ENCODE results near the gene GABPA. TPM values are rescaled to one million over a fixed set of nuclear protein-coding genes. Genes with fewer than 3 reads are reported as not detected.
"Not testable (repeated sequence)": the region's sequence is repeated elsewhere in the genome, so short reads cannot be mapped to it uniquely, and the experiment has no call there.

Gene GABPA
- polyA plus RNA-seq, 1 donor (not counting 4 experiments of a cell fraction or from before 2014, with no cell fraction given): 16.3 TPM

- H3K4me1 ChIP-seq (ENCODE audit: control insufficient read depth, extremely low read depth, insufficient read depth, low read length): no peaks in the 10 kb centered on the region
- FAIRE-seq (no peak), DNase-seq (ENCODE audit: low read depth, low spot score) (no peak)
- H2AFZ ChIP-seq (ENCODE audit: control insufficient read depth, low read length): no peak overlapping the region
- dilution Hi-C loops (cut with MboI; ENCODE audit: extremely low pct_ligation_motif_present, low sequenced_read_pairs): no loop called here
- H4K20me1 ChIP-seq (ENCODE audit: control insufficient read depth, extremely low read depth, insufficient read depth, low read length): no peaks in the 10 kb centered on the region
- no peaks in the 10 kb centered on the region for H3K36me3 ChIP-seq (ENCODE audit: control insufficient read depth in 2 of 2, extremely low read depth in 1 of 2, insufficient read depth in 2 of 2, low read length in 2 of 2)
- H3K27ac ChIP-seq (ENCODE audit: control insufficient read depth, insufficient read depth, low read length): no peak overlapping the region
- H3K79me2 ChIP-seq (ENCODE audit: control insufficient read depth, insufficient read depth, low read length): no peaks in the 10 kb centered on the region
- no peak overlapping the region for H3K4me3 ChIP-seq (ENCODE audit: control insufficient read depth in 2 of 3, extremely low read depth in 1 of 3, insufficient read depth in 2 of 3, low read depth in 1 of 3, low read length in 3 of 3)
- no peaks in the 10 kb centered on the region for H3K9me3 ChIP-seq (ENCODE audit: control insufficient read depth, low read depth, low read length)
- H3K4me2 ChIP-seq (ENCODE audit: control insufficient read depth, extremely low read depth, insufficient read depth, low read depth, low read length): no peak overlapping the region
- TF ChIP-seq, protein P1, sequence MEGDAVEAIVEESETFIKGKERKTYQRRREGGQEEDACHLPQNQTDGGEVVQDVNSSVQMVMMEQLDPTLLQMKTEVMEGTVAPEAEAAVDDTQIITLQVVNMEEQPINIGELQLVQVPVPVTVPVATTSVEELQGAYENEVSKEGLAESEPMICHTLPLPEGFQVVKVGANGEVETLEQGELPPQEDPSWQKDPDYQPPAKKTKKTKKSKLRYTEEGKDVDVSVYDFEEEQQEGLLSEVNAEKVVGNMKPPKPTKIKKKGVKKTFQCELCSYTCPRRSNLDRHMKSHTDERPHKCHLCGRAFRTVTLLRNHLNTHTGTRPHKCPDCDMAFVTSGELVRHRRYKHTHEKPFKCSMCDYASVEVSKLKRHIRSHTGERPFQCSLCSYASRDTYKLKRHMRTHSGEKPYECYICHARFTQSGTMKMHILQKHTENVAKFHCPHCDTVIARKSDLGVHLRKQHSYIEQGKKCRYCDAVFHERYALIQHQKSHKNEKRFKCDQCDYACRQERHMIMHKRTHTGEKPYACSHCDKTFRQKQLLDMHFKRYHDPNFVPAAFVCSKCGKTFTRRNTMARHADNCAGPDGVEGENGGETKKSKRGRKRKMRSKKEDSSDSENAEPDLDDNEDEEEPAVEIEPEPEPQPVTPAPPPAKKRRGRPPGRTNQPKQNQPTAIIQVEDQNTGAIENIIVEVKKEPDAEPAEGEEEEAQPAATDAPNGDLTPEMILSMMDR (optimal IDR thresholded peaks at IDR 0.05 in 1 of 3, IDR thresholded peaks at IDR 0.05 in 1 of 3, conservative IDR thresholded peaks at IDR 0.05 in 1 of 3; ENCODE audit: extremely low read depth in 1 of 3, insufficient read depth in 2 of 3, low read length in 3 of 3): no peak
- no peak for TF ChIP-seq EZH2 (IDR thresholded peaks at IDR 0.05; ENCODE audit: low read length)
- H3K9me1 ChIP-seq (ENCODE audit: control insufficient read depth, extremely low read depth, insufficient read depth, low read length): no peaks in the 10 kb centered on the region
- H3K27me3 ChIP-seq (ENCODE audit: control insufficient read depth, extremely low read depth, insufficient read depth, low read length): no peaks in the 10 kb centered on the region
- H3K9ac ChIP-seq (ENCODE audit: control insufficient read depth, extremely low read depth, insufficient read depth, low read length): no peak overlapping the region
Measured at GRCh38 chr21:25691976-25692375, 42.8 kb upstream of the GABPA start.

- H3K4me3 ChIP-seq (ENCODE audit: control insufficient read depth in 2 of 3, extremely low read depth in 1 of 3, insufficient read depth in 2 of 3, low read depth in 1 of 3, low read length in 3 of 3); H3K27ac ChIP-seq (ENCODE audit: control insufficient read depth, insufficient read depth, low read length); H3K9me3 ChIP-seq (ENCODE audit: control insufficient read depth, low read depth, low read length); H3K27me3 ChIP-seq (ENCODE audit: control insufficient read depth, extremely low read depth, insufficient read depth, low read length); FAIRE-seq; H3K79me2 ChIP-seq (ENCODE audit: control insufficient read depth, insufficient read depth, low read length); H3K9me1 ChIP-seq (ENCODE audit: control insufficient read depth, extremely low read depth, insufficient read depth, low read length); H4K20me1 ChIP-seq (ENCODE audit: control insufficient read depth, extremely low read depth, insufficient read depth, low read length); dilution Hi-C loops (cut with MboI; ENCODE audit: extremely low pct_ligation_motif_present, low sequenced_read_pairs); H3K4me1 ChIP-seq (ENCODE audit: control insufficient read depth, extremely low read depth, insufficient read depth, low read length); H3K9ac ChIP-seq (ENCODE audit: control insufficient read depth, extremely low read depth, insufficient read depth, low read length); H3K36me3 ChIP-seq (ENCODE audit: control insufficient read depth in 2 of 2, extremely low read depth in 1 of 2, insufficient read depth in 2 of 2, low read length in 2 of 2); H2AFZ ChIP-seq (ENCODE audit: control insufficient read depth, low read length); DNase-seq (ENCODE audit: low read depth, low spot score); H3K4me2 ChIP-seq (ENCODE audit: control insufficient read depth, extremely low read depth, insufficient read depth, low read depth, low read length): not testable (repeated sequence)
Measured at GRCh38 chr21:25695461-25695860, 39.3 kb upstream of the GABPA start.

DNA sequence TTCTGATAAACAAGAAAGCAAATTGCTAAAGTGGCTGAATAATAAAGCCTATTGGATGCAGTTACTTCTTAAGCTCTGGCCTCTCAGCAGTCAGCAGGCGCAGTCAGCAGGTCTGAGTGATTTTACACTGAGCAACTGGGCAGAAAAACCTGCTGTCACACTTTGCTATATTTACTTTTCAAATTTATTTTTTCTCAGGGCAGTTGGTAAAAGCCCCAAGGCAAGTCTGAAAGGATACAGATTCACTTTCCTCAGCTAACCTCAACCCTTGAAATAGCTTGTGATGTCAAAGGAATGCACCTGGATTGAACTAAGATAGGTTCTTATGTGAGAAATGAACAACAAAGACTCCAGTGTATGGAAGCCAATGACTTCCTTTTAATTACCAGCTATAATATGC, 34.0 kb upstream of the GABPA start:
- H3K27ac ChIP-seq (ENCODE audit: control insufficient read depth, insufficient read depth, low read length): no peak overlapping the region
- dilution Hi-C loops (cut with MboI; ENCODE audit: extremely low pct_ligation_motif_present, low sequenced_read_pairs): no loop called here

More for the DNA sequence above, 34.0 kb upstream of the GABPA start:
- Histone ChIP-seq H3K79me2 (ENCODE audit: control insufficient read depth, insufficient read depth, low read length) (no peaks in the 10 kb centered on the region), H2AFZ (ENCODE audit: control insufficient read depth, low read length) (no peak overlapping the region), H3K9me3 (ENCODE audit: control insufficient read depth, low read depth, low read length) (no peaks in the 10 kb centered on the region), H3K4me2 (ENCODE audit: control insufficient read depth, extremely low read depth, insufficient read depth, low read depth, low read length) (no peak overlapping the region), H3K4me1 (ENCODE audit: control insufficient read depth, extremely low read depth, insufficient read depth, low read length) (no peaks in the 10 kb centered on the region), H3K4me3 (ENCODE audit: control insufficient read depth in 2 of 3, extremely low read depth in 1 of 3, insufficient read depth in 2 of 3, low read depth in 1 of 3, low read length in 3 of 3) (no peak overlapping the region), H3K27me3 (ENCODE audit: control insufficient read depth, extremely low read depth, insufficient read depth, low read length) (no peaks in the 10 kb centered on the region), H3K9ac (ENCODE audit: control insufficient read depth, extremely low read depth, insufficient read depth, low read length) (no peak overlapping the region), H4K20me1 (ENCODE audit: control insufficient read depth, extremely low read depth, insufficient read depth, low read length) (no peaks in the 10 kb centered on the region), H3K9me1 (ENCODE audit: control insufficient read depth, extremely low read depth, insufficient read depth, low read length) (no peaks in the 10 kb centered on the region), H3K36me3 (ENCODE audit: control insufficient read depth in 2 of 2, extremely low read depth in 1 of 2, insufficient read depth in 2 of 2, low read length in 2 of 2) (no peaks in the 10 kb centered on the region)
- DNase-seq (ENCODE audit: low read depth, low spot score) (no peak), FAIRE-seq (no peak)
- TF ChIP-seq, protein P1 (optimal IDR thresholded peaks at IDR 0.05 in 1 of 3, IDR thresholded peaks at IDR 0.05 in 1 of 3, conservative IDR thresholded peaks at IDR 0.05 in 1 of 3; ENCODE audit: extremely low read depth in 1 of 3, insufficient read depth in 2 of 3, low read length in 3 of 3): no peak
- no peak for TF ChIP-seq EZH2 (IDR thresholded peaks at IDR 0.05; ENCODE audit: low read length)
